ENCODE results near the gene NOM1.
A peak's percentile ranks its signal among the peaks of the same experiment; 100 is the strongest.
"Not testable (repeated sequence)": the region's sequence is repeated elsewhere in the genome, so short reads cannot be mapped to it uniquely, and the experiment has no call there.

Gene NOM1

GRCh38 chr7:156927571-156928405, 21.7 kb upstream of the NOM1 start:
- Mint-ChIP-seq H3K27me3 (peaks cover 3% of the 10 kb centered on the region), H3K36me3 (no peaks in the 10 kb centered on the region), H3K9me3 (ENCODE audit: low read depth) (peaks cover 2% of the 10 kb centered on the region), H3K4me3 (no peak overlapping the region), H3K27ac (no peak overlapping the region), H3K4me1 (ENCODE audit: low read depth) (peaks cover 26% of the 10 kb centered on the region)

GRCh38 chr7:156928406-156928747, 21.1 kb upstream of the NOM1 start:
- Mint-ChIP-seq H3K27me3 (peaks cover 3% of the 10 kb centered on the region), H3K4me3 (no peak overlapping the region), H3K4me1 (ENCODE audit: low read depth) (peaks cover 22% of the 10 kb centered on the region), H3K9me3 (ENCODE audit: low read depth) (peaks cover under 1% of the 10 kb centered on the region), H3K27ac (no peak overlapping the region), H3K36me3 (no peaks in the 10 kb centered on the region)

- H3K4me3 Mint-ChIP-seq = no peak overlapping the region
- peaks cover 14% of the 10 kb centered on the region for H3K4me1 Mint-ChIP-seq (ENCODE audit: low read depth)
- no peaks in the 10 kb centered on the region for H3K9me3 Mint-ChIP-seq (ENCODE audit: low read depth)
- H3K27me3 Mint-ChIP-seq = peaks cover 3% of the 10 kb centered on the region
- H3K36me3 Mint-ChIP-seq = no peaks in the 10 kb centered on the region
- no peak overlapping the region for H3K27ac Mint-ChIP-seq
Observed at GRCh38 chr7:156929789-156930539, 19.5 kb upstream of the NOM1 start.

- no peaks in the 10 kb centered on the region for H3K9me3 Mint-ChIP-seq (ENCODE audit: low read depth)
- no peak overlapping the region for H3K4me3 Mint-ChIP-seq
- no peak overlapping the region for H3K27ac Mint-ChIP-seq
- peaks cover 3% of the 10 kb centered on the region for H3K27me3 Mint-ChIP-seq
- no peaks in the 10 kb centered on the region for H3K36me3 Mint-ChIP-seq
- peaks cover 14% of the 10 kb centered on the region for H3K4me1 Mint-ChIP-seq (ENCODE audit: low read depth)
Observed at GRCh38 chr7:156932006-156932405, 17.5 kb upstream of the NOM1 start.

- H3K9me3 Mint-ChIP-seq (ENCODE audit: low read depth) = no peaks in the 10 kb centered on the region
- H3K4me3 Mint-ChIP-seq = no peak overlapping the region
- H3K36me3 Mint-ChIP-seq = no peaks in the 10 kb centered on the region
- H3K27ac Mint-ChIP-seq = no peak overlapping the region
- peaks cover under 1% of the 10 kb centered on the region for H3K4me1 Mint-ChIP-seq (ENCODE audit: low read depth)
- peaks cover 8% of the 10 kb centered on the region for H3K27me3 Mint-ChIP-seq
Observed at GRCh38 chr7:156935250-156935649, 14.3 kb upstream of the NOM1 start.

- not testable (repeated sequence) for H3K4me1 Mint-ChIP-seq (ENCODE audit: low read depth); H3K27ac Mint-ChIP-seq; H3K9me3 Mint-ChIP-seq (ENCODE audit: low read depth); H3K4me3 Mint-ChIP-seq; H3K27me3 Mint-ChIP-seq; H3K36me3 Mint-ChIP-seq
Observed at GRCh38 chr7:156936766-156937165, 12.7 kb upstream of the NOM1 start.

- H3K4me3 Mint-ChIP-seq = no peak overlapping the region
- peaks cover 1% of the 10 kb centered on the region for H3K4me1 Mint-ChIP-seq (ENCODE audit: low read depth)
- H3K36me3 Mint-ChIP-seq = no peaks in the 10 kb centered on the region
Observed at GRCh38 chr7:156940421-156941122, 8.9 kb upstream of the NOM1 start.

GRCh38 chr7:156941393-156942182, 7.9 kb upstream of the NOM1 start:
- Mint-ChIP-seq H3K36me3 (no peaks in the 10 kb centered on the region), H3K4me3 (no peak overlapping the region), H3K27ac (no peak overlapping the region), H3K27me3 (peaks cover 6% of the 10 kb centered on the region), H3K9me3 (ENCODE audit: low read depth) (no peaks in the 10 kb centered on the region), H3K4me1 (ENCODE audit: low read depth) (peaks cover 1% of the 10 kb centered on the region)

More at GRCh38 chr7:156940421-156941122, 8.9 kb upstream of the NOM1 start:
- no peaks in the 10 kb centered on the region for H3K9me3 Mint-ChIP-seq (ENCODE audit: low read depth)
- peaks cover 6% of the 10 kb centered on the region for H3K27me3 Mint-ChIP-seq
- H3K27ac Mint-ChIP-seq = no peak overlapping the region

GRCh38 chr7:156942708-156943090, 6.8 kb upstream of the NOM1 start:
- Mint-ChIP-seq H3K4me1 (ENCODE audit: low read depth) (peaks cover 1% of the 10 kb centered on the region), H3K27ac (no peak overlapping the region), H3K4me3 (no peak overlapping the region), H3K9me3 (ENCODE audit: low read depth) (no peaks in the 10 kb centered on the region), H3K27me3 (peaks cover 6% of the 10 kb centered on the region), H3K36me3 (no peaks in the 10 kb centered on the region)

GRCh38 chr7:156943091-156944041, 6.1 kb upstream of the NOM1 start:
- Mint-ChIP-seq H3K4me3 (no peak overlapping the region), H3K9me3 (ENCODE audit: low read depth) (no peaks in the 10 kb centered on the region), H3K27ac (no peak overlapping the region), H3K36me3 (no peaks in the 10 kb centered on the region), H3K27me3 (peaks cover 2% of the 10 kb centered on the region), H3K4me1 (ENCODE audit: low read depth) (peaks cover 1% of the 10 kb centered on the region)

- no peak overlapping the region for H3K4me3 Mint-ChIP-seq
- peaks cover 2% of the 10 kb centered on the region for H3K27me3 Mint-ChIP-seq
- H3K4me1 Mint-ChIP-seq (ENCODE audit: low read depth) = peaks cover 1% of the 10 kb centered on the region
- H3K9me3 Mint-ChIP-seq (ENCODE audit: low read depth) = no peaks in the 10 kb centered on the region
- no peaks in the 10 kb centered on the region for H3K36me3 Mint-ChIP-seq
- no peak overlapping the region for H3K27ac Mint-ChIP-seq
Observed at GRCh38 chr7:156944876-156945275, 4.6 kb upstream of the NOM1 start.

- no peak overlapping the region for H3K27ac Mint-ChIP-seq
- H3K27me3 Mint-ChIP-seq = peaks cover 2% of the 10 kb centered on the region
- H3K36me3 Mint-ChIP-seq = no peaks in the 10 kb centered on the region
- H3K9me3 Mint-ChIP-seq (ENCODE audit: low read depth) = no peaks in the 10 kb centered on the region
- H3K4me3 Mint-ChIP-seq = peak overlapping the region; percentile 44
- peaks cover 18% of the 10 kb centered on the region for H3K4me1 Mint-ChIP-seq (ENCODE audit: low read depth)
Observed at GRCh38 chr7:156947120-156947843, 2.2 kb upstream of the NOM1 start.

GRCh38 chr7:156948361-156948760, 1.2 kb upstream of the NOM1 start:
- H3K36me3 Mint-ChIP-seq = no peaks in the 10 kb centered on the region
- peaks cover 21% of the 10 kb centered on the region for H3K4me1 Mint-ChIP-seq (ENCODE audit: low read depth)
- H3K9me3 Mint-ChIP-seq (ENCODE audit: low read depth) = no peaks in the 10 kb centered on the region
- peaks cover 2% of the 10 kb centered on the region for H3K27me3 Mint-ChIP-seq
- H3K4me3 Mint-ChIP-seq = peak overlapping the region; percentile 13
- H3K27ac Mint-ChIP-seq = no peak overlapping the region

All from activated naive CD8-positive, alpha-beta T cell (primary cell).